H9 (cell line): ENCODE measurements around the gene NAT16. TPM values are rescaled to one million over a fixed set of nuclear protein-coding genes. Genes with fewer than 3 reads are reported as not detected.
A peak's percentile ranks its signal among the peaks of the same experiment; 100 is the strongest.

Experiments
- DNase-seq: peaks from one replicate; pipeline ENCODE4 v3.0.0-alpha.2; 2017
- H2AFZ ChIP-seq: one replicate; pipeline ENCODE4 v1.6.1; 2013; ENCODE audit warnings: mild to moderate bottlenecking, low read length, control low read depth, moderate library complexity
- H2AK5ac ChIP-seq: 2 replicates; pipeline ENCODE4 v1.6.1; 2013; ENCODE audit warnings: low read length, control low read depth, mixed read lengths; ENCODE audit not compliant: insufficient read length
- H2BK120ac ChIP-seq: one replicate; pipeline ENCODE4 v1.6.1; 2013; ENCODE audit warnings: low read depth, mild to moderate bottlenecking, low read length, control low read depth, inconsistent platforms; ENCODE audit not compliant: poor library complexity, severe bottlenecking
- H2BK12ac ChIP-seq: 2 replicates; pipeline ENCODE4 v1.6.1; 2013; ENCODE audit warnings: low read length, control low read depth, mixed read lengths, low read depth; ENCODE audit not compliant: insufficient read length
- H2BK15ac ChIP-seq: 2 replicates; pipeline ENCODE4 v1.6.1; 2013; ENCODE audit warnings: low read depth, low read length, control low read depth
- H2BK20ac ChIP-seq: one replicate; pipeline ENCODE4 v1.6.1; 2013; ENCODE audit warnings: low read depth, mild to moderate bottlenecking, low read length, control low read depth, inconsistent platforms; ENCODE audit not compliant: poor library complexity, severe bottlenecking
- H2BK5ac ChIP-seq: 2 replicates; pipeline ENCODE4 v1.6.1; 2013; ENCODE audit warnings: low read length, control low read depth, mixed read lengths; ENCODE audit not compliant: insufficient read length
- H3K14ac ChIP-seq: 2 replicates; pipeline ENCODE4 v1.6.1; 2013; ENCODE audit warnings: low read length, control low read depth; ENCODE audit not compliant: insufficient read depth
- H3K18ac ChIP-seq: 2 replicates; pipeline ENCODE4 v1.6.1; 2013; ENCODE audit warnings: low read depth, mild to moderate bottlenecking, mixed read lengths, low read length, control low read depth; ENCODE audit not compliant: insufficient read length
- H3K23ac ChIP-seq: 2 replicates; pipeline ENCODE4 v1.6.1; 2013; ENCODE audit warnings: low read length, control low read depth, mixed read lengths, low read depth; ENCODE audit not compliant: insufficient read length
- H3K23me2 ChIP-seq: 2 replicates; pipeline ENCODE4 v1.6.1; 2013; ENCODE audit warnings: low read depth, mild to moderate bottlenecking, mixed read lengths, low read length, control low read depth; ENCODE audit not compliant: insufficient read length, poor library complexity, severe bottlenecking
- H3K27ac ChIP-seq: 2 replicates; pipeline ENCODE4 v1.5.1; 2013; ENCODE audit warnings: low read length, control low read depth, mixed read lengths, low read depth; ENCODE audit not compliant: insufficient read length
- H3K27me3 ChIP-seq: 2 replicates; pipeline ENCODE4 v1.6.1; 2013; ENCODE audit warnings: low read length, control low read depth, inconsistent platforms; ENCODE audit not compliant: insufficient read depth
- H3K4ac ChIP-seq: 2 replicates; pipeline ENCODE4 v1.6.1; 2013; ENCODE audit warnings: low read depth, mild to moderate bottlenecking, control low read depth, inconsistent platforms, low read length, moderate library complexity
- H3K4me1 ChIP-seq: 2 replicates; pipeline ENCODE4 v1.6.1; 2013; ENCODE audit warnings: low read length, control low read depth, inconsistent platforms; ENCODE audit not compliant: insufficient read depth
- H3K4me2 ChIP-seq: 2 replicates; pipeline ENCODE4 v1.6.1; 2013; ENCODE audit warnings: low read length, control low read depth, mixed read lengths; ENCODE audit not compliant: insufficient read length, insufficient read depth
- H3K56ac ChIP-seq: 2 replicates; pipeline ENCODE4 v1.6.1; 2013; ENCODE audit warnings: low read depth, mild to moderate bottlenecking, mixed read lengths, low read length, control low read depth; ENCODE audit not compliant: insufficient read length
- H3K79me1 ChIP-seq: 2 replicates; pipeline ENCODE4 v1.6.1; 2013; ENCODE audit warnings: low read depth, mild to moderate bottlenecking, moderate library complexity, low read length, control low read depth, inconsistent platforms; ENCODE audit not compliant: insufficient read depth, poor library complexity, severe bottlenecking
- H3K79me2 ChIP-seq: 2 replicates; pipeline ENCODE4 v1.6.1; 2013; ENCODE audit warnings: low read length, control low read depth, inconsistent platforms; ENCODE audit not compliant: insufficient read depth
- H3K9ac ChIP-seq: 2 replicates; pipeline ENCODE4 v1.6.1; 2013; ENCODE audit warnings: low read length, control low read depth, mixed read lengths; ENCODE audit not compliant: insufficient read length; ENCODE audit errors: extremely low read depth
- H3K9me3 ChIP-seq: one replicate; pipeline ENCODE4 v1.6.1; 2013; ENCODE audit warnings: low read depth, low read length, inconsistent platforms; ENCODE audit not compliant: control insufficient read depth
- H3T11ph ChIP-seq: one replicate; pipeline ENCODE4 v1.6.1; 2013; ENCODE audit warnings: mild to moderate bottlenecking, low read length, control low read depth, inconsistent platforms
- H4K20me1 ChIP-seq: one replicate; pipeline ENCODE4 v1.6.1; 2013; ENCODE audit not compliant: control insufficient read depth, insufficient read length, insufficient read depth
- H4K5ac ChIP-seq: 2 replicates; pipeline ENCODE4 v1.6.1; 2013; ENCODE audit warnings: low read depth, mild to moderate bottlenecking, mixed read lengths, low read length, control low read depth; ENCODE audit not compliant: insufficient read length
- H4K8ac ChIP-seq: replicated peaks from 2 replicates; pipeline ENCODE4 v1.6.1; 2013; ENCODE audit warnings: low read length, control low read depth, mixed read lengths, low read depth; ENCODE audit not compliant: insufficient read length
- H4K91ac ChIP-seq: 2 replicates; pipeline ENCODE4 v1.6.1; 2013; ENCODE audit warnings: low read depth, mild to moderate bottlenecking, moderate library complexity, mixed read lengths, low read length, control low read depth; ENCODE audit not compliant: insufficient read length
- H3K27ac Mint-ChIP-seq, 3 experiments: 2 replicates in 2 of 3; 3 replicates in 1 of 3; pipeline ENCODE4 v1.8.0; 2020 to 2021; ENCODE audit warnings: mixed read lengths in 3 of 3, mild to moderate bottlenecking in 1 of 3, moderate library complexity in 1 of 3
- H3K27me3 Mint-ChIP-seq: 2 replicates; pipeline ENCODE4 v1.8.0; 2021; ENCODE audit warnings: low read depth, mild to moderate bottlenecking, moderate library complexity, mixed read lengths
- H3K36me3 Mint-ChIP-seq, 3 experiments: 2 replicates in 2 of 3; 3 replicates in 1 of 3; pipeline ENCODE4 v1.8.0; 2020 to 2021; ENCODE audit warnings: low read depth in 3 of 3, mixed read lengths in 3 of 3; ENCODE audit not compliant: insufficient read depth in 1 of 3
- H3K4me1 Mint-ChIP-seq, 2 experiments: 2 replicates each; pipeline ENCODE4 v1.8.0; 2020; ENCODE audit warnings: mixed read lengths in 2 of 2
- H3K4me3 Mint-ChIP-seq, 2 experiments: 2 replicates in 1 of 2; 3 replicates in 1 of 2; pipeline ENCODE4 v1.8.0; 2020 to 2021; ENCODE audit warnings: mild to moderate bottlenecking in 2 of 2, mixed read lengths in 2 of 2, moderate library complexity in 1 of 2
- H3K9me3 Mint-ChIP-seq, 2 experiments: 2 replicates in 1 of 2; 3 replicates in 1 of 2; pipeline ENCODE4 v1.8.0; 2020; ENCODE audit warnings: mild to moderate bottlenecking in 2 of 2, mixed read lengths in 2 of 2, moderate library complexity in 1 of 2
- CTCF ChIP-seq: fragments of 200-600 bp; sonication (generic); conservative IDR thresholded peaks from 3 replicates; pipeline ENCODE4 v1.8.0; 2021; ENCODE audit warnings: antibody characterized with exemption, mild to moderate bottlenecking
- WGBS: extraction: QIAGEN DNeasy Blood & Tissue Kit; methylation state at CpG from one replicate; pipeline ENCODE4 v1.1.7; 2013; ENCODE audit warnings: missing lambda C conversion rate, low lambda C conversion rate, mixed read lengths; ENCODE audit not compliant: insufficient read length; ENCODE audit errors: extremely low coverage; 5-methylcytosine and 5-hydroxymethylcytosine counted together
- total RNA-seq: library from RNA; stranded (reverse); gene quantifications from 2 replicates; pipeline ENCODE4 v1.2.1, GENCODE V29; 2021

NAT16 gene
- total RNA-seq, 1 experiment from 2014 or later, result 0.50 TPM

GRCh38 chr7:101166909-101167644, 13.0 kb downstream of the NAT16 start:
- H3K36me3 Mint-ChIP-seq, result no peaks in the 10 kb centered on the region
- no peak overlapping the region for H3K23ac ChIP-seq
- no peaks in the 10 kb centered on the region for H3K9me3 Mint-ChIP-seq
- no peak overlapping the region for H3K18ac ChIP-seq
- H3K14ac ChIP-seq, result no peak overlapping the region
- peak; percentile 88 for DNase-seq
- no CpG with 5 or more reads among the region's 19 CpGs for WGBS
- H3K27ac ChIP-seq, result no peak overlapping the region
- peaks cover 18% of the 10 kb centered on the region; the same call in 1 of the 2 replicates for H3K4me1 ChIP-seq
- H3K9ac ChIP-seq, result no peak overlapping the region
- peaks cover 73% of the 10 kb centered on the region for H3K27me3 Mint-ChIP-seq
- H3K27ac Mint-ChIP-seq, result peak overlapping the region in 1 of 3 experiments; percentile 91; a peak in 2 of 7 replicates
- peaks cover 33% of the 10 kb centered on the region for H3K27me3 ChIP-seq
- H4K5ac ChIP-seq, result no peak overlapping the region
- H3K56ac ChIP-seq, result no peak overlapping the region
- H3K4me3 Mint-ChIP-seq, result peak overlapping the region; percentile 82 to 87
- H4K8ac ChIP-seq, result no peak overlapping the region
- H3K4me1 Mint-ChIP-seq, result peaks cover 62 to 72% of the 10 kb centered on the region in 2 experiments
- H3K4me2 ChIP-seq, result peak overlapping the region; percentile 63
- H2BK120ac ChIP-seq, result no peak overlapping the region
- no peak overlapping the region for H2AK5ac ChIP-seq
- no peak overlapping the region for H2AFZ ChIP-seq
- H4K20me1 ChIP-seq, result no peaks in the 10 kb centered on the region
- H3K79me2 ChIP-seq, result no peaks in the 10 kb centered on the region
- no peak overlapping the region for H3T11ph ChIP-seq
- peaks cover 55% of the 10 kb centered on the region for H3K23me2 ChIP-seq
- H3K9me3 ChIP-seq, result no peaks in the 10 kb centered on the region
- H2BK20ac ChIP-seq, result no peak overlapping the region
- no peak overlapping the region for H4K91ac ChIP-seq
- no peak overlapping the region for H2BK5ac ChIP-seq
- no peak overlapping the region for H3K4ac ChIP-seq
- TF ChIP-seq CTCF, result no peak
- H2BK12ac ChIP-seq, result no peak overlapping the region
- no peaks in the 10 kb centered on the region for H3K79me1 ChIP-seq
- H2BK15ac ChIP-seq, result no peak overlapping the region
